Neural cell (in vitro differentiated cells): ENCODE measurements around the gene LRGUK. TPM values are rescaled to one million over a fixed set of nuclear protein-coding genes. Genes with fewer than 3 reads are reported as not detected.

ENCODE experiments used
- H2AFZ ChIP-seq: fragments of 200-600, 300-800 bp; sonication (generic), shearing (Covaris generic); 2 replicates; pipeline ENCODE4 v1.6.0; 2014; ENCODE audit warnings: low read depth, mild to moderate bottlenecking, antibody characterized with exemption, low read length, moderate library complexity
- H3F3A ChIP-seq: fragments of 200-600 bp; shearing (Covaris generic); 2 replicates; pipeline ENCODE4 v1.6.1; 2016; ENCODE audit warnings: mild to moderate bottlenecking, moderate library complexity, mixed read lengths, antibody characterized with exemption, low read length; ENCODE audit not compliant: insufficient read depth, poor library complexity, severe bottlenecking
- H3K27ac ChIP-seq: fragments of 200-600, 300-800 bp; sonication (generic), shearing (Covaris generic); 2 replicates; pipeline ENCODE4 v1.5.1; 2014; ENCODE audit warnings: mild to moderate bottlenecking, low read length, moderate library complexity
- H3K27me3 ChIP-seq: fragments of 300-800, 200-600 bp; sonication (generic), shearing (Covaris generic); 2 replicates; pipeline ENCODE4 v1.6.0; 2014; ENCODE audit warnings: mild to moderate bottlenecking, low read depth, low read length, moderate library complexity; ENCODE audit not compliant: insufficient read depth
- H3K36me3 ChIP-seq: fragments of 300-800, 200-600 bp; sonication (generic), shearing (Covaris generic); 2 replicates; pipeline ENCODE4 v1.5.1; 2014; ENCODE audit warnings: mild to moderate bottlenecking, antibody characterized with exemption, low read length, moderate library complexity; ENCODE audit not compliant: insufficient read depth
- H3K4me2 ChIP-seq: fragments of 300-800, 200-600 bp; sonication (generic), shearing (Covaris generic); 2 replicates; pipeline ENCODE4 v1.6.0; 2014; ENCODE audit warnings: mild to moderate bottlenecking, low read length
- H3K4me3 ChIP-seq: fragments of 300-800, 200-600 bp; sonication (generic), shearing (Covaris generic); 2 replicates; pipeline ENCODE4 v1.5.1; 2014; ENCODE audit warnings: mild to moderate bottlenecking, low read length, moderate library complexity
- H3K79me2 ChIP-seq: fragments of 200-600 bp; shearing (Covaris generic); replicated peaks from 2 replicates; pipeline ENCODE4 v1.6.0; 2014; ENCODE audit warnings: mild to moderate bottlenecking, low read length, moderate library complexity; ENCODE audit not compliant: insufficient read depth
- H3K9ac ChIP-seq: fragments of 300-800, 200-600 bp; sonication (generic), shearing (Covaris generic); 2 replicates; pipeline ENCODE4 v1.6.1; 2016; ENCODE audit warnings: mild to moderate bottlenecking, low read length, mixed read lengths
- H3K9me2 ChIP-seq: fragments of 200-600 bp; shearing (Covaris generic); 2 replicates; pipeline ENCODE4 v1.6.1; 2016; ENCODE audit warnings: mild to moderate bottlenecking, low read length, mixed read lengths; ENCODE audit not compliant: insufficient read depth
- H3K9me3 ChIP-seq: fragments of 200-600, 300-800 bp; sonication (generic), shearing (Covaris generic); 2 replicates; pipeline ENCODE4 v1.6.1; 2016; ENCODE audit warnings: mild to moderate bottlenecking, mixed run types, low read length, moderate library complexity, mixed read lengths
- H4K20me1 ChIP-seq: fragments of 200-600 bp; shearing (Covaris generic); 2 replicates; pipeline ENCODE4 v1.6.1; 2016; ENCODE audit warnings: mild to moderate bottlenecking, mixed run types; ENCODE audit not compliant: insufficient read depth
- EP300 ChIP-seq: fragments of 450-650 bp; conservative IDR thresholded peaks from 2 replicates; pipeline ENCODE4 v1.6.1; 2014; ENCODE audit warnings: antibody characterized with exemption, mild to moderate bottlenecking, moderate library complexity; ENCODE audit not compliant: poor library complexity, severe bottlenecking
- EZH2 ChIP-seq: fragments of 200-600, 300-800 bp; shearing (Covaris generic), sonication (generic); IDR thresholded peaks from 2 replicates; pipeline ENCODE4 v1.6.1; 2014; ENCODE audit warnings: antibody characterized with exemption, low read length, borderline replicate concordance, mild to moderate bottlenecking; ENCODE audit not compliant: insufficient read depth, poor library complexity, severe bottlenecking
- MXI1 ChIP-seq: fragments of 450-650 bp; conservative IDR thresholded peaks from 2 replicates; pipeline ENCODE4 v1.6.1; 2014; ENCODE audit warnings: antibody characterized with exemption, mild to moderate bottlenecking; ENCODE audit not compliant: poor library complexity, severe bottlenecking
- POLR2AphosphoS5 ChIP-seq: IDR thresholded peaks from 2 replicates; pipeline ENCODE4 v1.6.1; 2012
- RAD21 ChIP-seq: fragments of 450-650 bp; conservative IDR thresholded peaks from 2 replicates; pipeline ENCODE4 v1.6.1; 2014; ENCODE audit warnings: antibody characterized with exemption, mild to moderate bottlenecking, moderate library complexity
- REST ChIP-seq: IDR thresholded peaks from 2 replicates; pipeline ENCODE4 v1.6.1; 2012; ENCODE audit warnings: borderline replicate concordance
- SMC3 ChIP-seq: fragments of 450-650 bp; conservative IDR thresholded peaks from 2 replicates; pipeline ENCODE4 v1.6.1; 2014; ENCODE audit warnings: antibody characterized with exemption, mild to moderate bottlenecking, moderate library complexity; ENCODE audit not compliant: poor library complexity
- TAF1 ChIP-seq: IDR thresholded peaks from 2 replicates; pipeline ENCODE4 v1.6.1; 2012; ENCODE audit warnings: low read depth
- polyA plus RNA-seq: library from polyadenylated mRNA; depleted of rRNA; stranded (reverse); fragments of >200 nt; gene quantifications from 2 replicates; pipeline ENCODE4 v1.2.3, GENCODE V29; 2014
- TF ChIP-seq, protein P1 (sequence below): fragments of 450-650 bp; IDR thresholded peaks from 2 replicates; pipeline ENCODE4 v1.5.1; 2014; ENCODE audit warnings: antibody characterized with exemption, mild to moderate bottlenecking, moderate library complexity; ENCODE audit not compliant: poor library complexity, severe bottlenecking

The LRGUK gene
- polyA plus RNA-seq, 1 donor from 2014 or later: 4.9 TPM

DNA sequence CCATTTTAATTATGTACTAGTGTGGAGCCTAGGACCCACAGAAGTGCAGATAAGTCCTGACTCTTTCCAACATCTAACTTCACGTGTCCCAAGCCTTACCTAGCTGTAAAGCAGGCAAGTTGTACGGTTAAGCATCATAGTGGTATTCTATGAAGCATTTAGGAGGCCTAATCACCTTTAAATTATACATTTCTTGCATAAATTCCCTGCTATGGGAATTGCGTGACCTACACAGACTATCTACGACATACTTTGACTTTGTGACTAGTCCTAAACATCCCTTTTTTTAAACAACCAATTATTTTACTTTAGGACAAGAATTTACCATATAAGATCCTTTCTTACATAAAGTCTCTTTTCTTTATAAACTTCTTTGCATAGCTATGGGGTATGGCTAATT is 37.7 kb upstream of the LRGUK start:
- Histone ChIP-seq H2AFZ (no peak overlapping the region), H3K79me2 (no peaks in the 10 kb centered on the region), H3K9me3 (peaks cover 10% of the 10 kb centered on the region), H3F3A (no peaks in the 10 kb centered on the region), H3K27me3 (no peaks in the 10 kb centered on the region), H3K9ac (no peak overlapping the region), H3K4me2 (no peak overlapping the region), H3K27ac (no peak overlapping the region), H3K36me3 (no peaks in the 10 kb centered on the region), H3K4me3 (no peak overlapping the region), H4K20me1 (no peaks in the 10 kb centered on the region), H3K9me2 (no peaks in the 10 kb centered on the region)
- TF ChIP-seq TAF1 (no peak), EP300 (no peak), SMC3 (no peak), REST (no peak), RAD21 (no peak), MXI1 (no peak), EZH2 (no peak), POLR2AphosphoS5 (no peak)
- TF ChIP-seq, protein P1, sequence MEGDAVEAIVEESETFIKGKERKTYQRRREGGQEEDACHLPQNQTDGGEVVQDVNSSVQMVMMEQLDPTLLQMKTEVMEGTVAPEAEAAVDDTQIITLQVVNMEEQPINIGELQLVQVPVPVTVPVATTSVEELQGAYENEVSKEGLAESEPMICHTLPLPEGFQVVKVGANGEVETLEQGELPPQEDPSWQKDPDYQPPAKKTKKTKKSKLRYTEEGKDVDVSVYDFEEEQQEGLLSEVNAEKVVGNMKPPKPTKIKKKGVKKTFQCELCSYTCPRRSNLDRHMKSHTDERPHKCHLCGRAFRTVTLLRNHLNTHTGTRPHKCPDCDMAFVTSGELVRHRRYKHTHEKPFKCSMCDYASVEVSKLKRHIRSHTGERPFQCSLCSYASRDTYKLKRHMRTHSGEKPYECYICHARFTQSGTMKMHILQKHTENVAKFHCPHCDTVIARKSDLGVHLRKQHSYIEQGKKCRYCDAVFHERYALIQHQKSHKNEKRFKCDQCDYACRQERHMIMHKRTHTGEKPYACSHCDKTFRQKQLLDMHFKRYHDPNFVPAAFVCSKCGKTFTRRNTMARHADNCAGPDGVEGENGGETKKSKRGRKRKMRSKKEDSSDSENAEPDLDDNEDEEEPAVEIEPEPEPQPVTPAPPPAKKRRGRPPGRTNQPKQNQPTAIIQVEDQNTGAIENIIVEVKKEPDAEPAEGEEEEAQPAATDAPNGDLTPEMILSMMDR: no peak

- Histone ChIP-seq H4K20me1 (no peaks in the 10 kb centered on the region), H3K4me2 (no peak overlapping the region), H3K9ac (no peak overlapping the region), H3K9me2 (no peaks in the 10 kb centered on the region), H3F3A (no peaks in the 10 kb centered on the region), H3K4me3 (no peak overlapping the region), H3K27me3 (no peaks in the 10 kb centered on the region), H3K36me3 (no peaks in the 10 kb centered on the region), H2AFZ (no peak overlapping the region), H3K9me3 (no peaks in the 10 kb centered on the region), H3K27ac (no peak overlapping the region), H3K79me2 (no peaks in the 10 kb centered on the region)
- TF ChIP-seq EZH2: no peak
- TF ChIP-seq TAF1: no peak
- TF ChIP-seq, protein P1: no peak
- no peak for TF ChIP-seq SMC3
- no peak for TF ChIP-seq EP300
- TF ChIP-seq RAD21: no peak
- TF ChIP-seq REST: no peak
These were observed 29.1 kb upstream of the LRGUK start for GRCh38 chr7:134098072-134098471.
